IPS-18c (cell line): Measurements from ENCODE around the gene EXOC6.

Source experiments
- H3K4me3 ChIP-seq: 2 replicates; pipeline ENCODE4 v1.7.0; 2013; ENCODE audit warnings: low read depth, mild to moderate bottlenecking, low read length, moderate library complexity; ENCODE audit not compliant: insufficient read depth
- H3K9me3 ChIP-seq: one replicate; pipeline ENCODE4 v1.6.1; 2013; ENCODE audit warnings: mild to moderate bottlenecking, low read length, moderate library complexity; ENCODE audit not compliant: control insufficient read depth, insufficient read depth

Gene EXOC6

GRCh38 chr10:93026072-93026471 lies 177.8 kb downstream of the EXOC6 start:
- Histone ChIP-seq H3K9me3 (no peaks in the 10 kb centered on the region), H3K4me3 (no peak overlapping the region)

DNA sequence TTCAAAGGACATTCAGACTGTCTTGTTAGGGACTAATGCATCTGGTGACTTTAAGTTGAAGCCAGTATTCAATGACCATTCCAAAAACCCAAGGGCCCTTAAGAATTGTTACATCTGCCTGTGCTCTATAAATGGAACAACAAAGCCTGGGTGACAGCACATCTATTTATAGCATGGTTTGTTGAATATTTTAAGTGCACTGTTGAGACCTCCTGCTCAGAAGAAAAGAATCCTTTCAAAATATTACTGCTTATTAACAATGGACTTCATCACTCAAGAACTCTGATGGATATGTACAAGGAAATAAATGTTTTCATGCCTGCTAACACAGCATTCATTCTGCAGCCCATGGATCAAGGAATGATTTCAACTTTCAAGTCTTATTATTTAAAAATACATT lies 179.2 kb downstream of the EXOC6 start:
- no peaks in the 10 kb centered on the region for H3K9me3 ChIP-seq
- no peak overlapping the region for H3K4me3 ChIP-seq

DNA sequence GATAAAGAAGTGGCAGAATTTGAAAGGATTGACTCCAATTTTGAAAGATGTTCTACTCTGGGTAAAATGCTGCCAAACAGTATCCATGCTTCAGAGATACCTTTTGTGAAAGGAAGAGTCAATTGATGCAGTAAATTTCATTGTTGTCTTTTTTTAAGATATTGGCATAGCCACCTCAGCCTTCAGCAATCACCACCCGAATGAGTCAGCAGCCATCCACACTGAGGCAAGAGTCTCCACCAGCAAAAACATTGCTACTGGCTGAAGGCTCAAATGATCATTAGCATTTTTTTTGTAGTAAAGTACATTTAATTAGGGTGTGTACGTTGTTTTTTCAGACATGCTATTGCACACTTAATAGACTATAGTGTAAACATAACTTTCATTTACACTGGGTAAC lies 180.6 kb downstream of the EXOC6 start:
- Histone ChIP-seq H3K9me3 (no peaks in the 10 kb centered on the region), H3K4me3 (no peak overlapping the region)

DNA sequence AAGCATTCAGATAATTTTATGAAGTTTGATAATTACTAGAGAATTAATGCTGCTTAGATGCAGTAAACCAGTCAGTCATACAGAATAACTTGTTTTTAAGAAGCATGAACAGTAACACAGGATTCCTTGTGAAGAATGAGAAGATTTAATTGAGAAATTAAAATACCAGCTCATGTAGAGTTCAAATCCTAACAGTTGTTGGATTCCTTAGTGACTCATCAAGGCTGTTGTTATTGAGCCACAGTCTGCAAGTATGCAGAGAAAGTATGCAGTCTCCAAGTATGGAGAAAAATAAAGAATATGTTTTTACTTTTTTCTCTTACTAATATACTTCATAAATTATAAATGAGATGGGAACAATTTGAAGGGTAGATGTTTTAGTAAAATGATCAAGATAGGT lies 182.1 kb downstream of the EXOC6 start:
- Histone ChIP-seq H3K4me3 (no peak overlapping the region), H3K9me3 (no peaks in the 10 kb centered on the region)

DNA sequence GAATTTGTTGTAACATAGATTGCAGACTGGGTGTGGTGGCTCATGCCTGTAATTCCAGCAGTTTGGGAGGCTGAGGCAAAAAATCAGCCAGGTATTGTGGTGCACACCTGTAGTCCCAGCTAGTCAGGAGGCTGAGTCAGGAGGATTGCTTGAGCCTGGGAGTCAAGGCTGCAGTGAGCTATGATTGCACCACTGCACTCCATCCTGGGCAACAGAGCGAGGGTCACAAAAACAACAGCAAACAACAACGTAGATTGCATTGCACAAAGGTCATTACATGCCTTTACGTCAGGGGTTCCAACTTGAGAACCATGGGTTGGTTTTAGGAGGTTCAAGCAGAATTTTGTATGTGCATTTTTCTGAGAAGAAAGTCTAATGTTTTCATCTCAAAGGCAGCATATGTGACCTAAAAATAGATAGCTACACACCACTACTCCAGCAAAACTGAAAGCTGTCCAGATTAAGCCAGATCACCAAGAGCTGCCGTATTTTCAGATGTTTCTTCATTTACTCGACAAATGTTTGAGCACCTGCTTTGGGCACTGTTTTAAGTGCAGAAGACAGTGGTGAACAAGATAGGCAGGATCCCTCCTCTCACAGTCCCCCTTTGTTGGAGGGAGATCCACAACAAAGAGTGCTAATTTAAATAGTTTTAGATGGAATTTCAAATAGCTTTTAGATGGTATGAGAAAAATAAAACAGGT lies 183.9 kb downstream of the EXOC6 start:
- Histone ChIP-seq H3K4me3 (no peak overlapping the region), H3K9me3 (no peaks in the 10 kb centered on the region)

DNA sequence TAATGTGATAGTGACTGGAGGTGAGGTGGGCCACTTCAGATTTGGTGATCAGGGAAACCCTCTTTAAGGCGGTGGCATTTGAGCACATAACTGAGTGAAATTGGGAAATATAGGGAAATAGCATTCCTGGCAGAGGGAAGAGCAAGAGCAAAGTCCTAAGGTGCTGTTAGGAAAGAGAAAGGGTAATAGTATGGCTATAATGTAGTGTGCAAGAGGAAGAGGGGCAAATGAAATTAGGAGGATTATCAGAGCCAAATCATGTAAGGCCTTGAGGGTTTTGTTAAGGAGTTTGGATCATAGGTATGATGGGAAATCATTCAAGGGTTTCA lies 184.5 kb downstream of the EXOC6 start:
- Histone ChIP-seq H3K4me3 (no peak overlapping the region), H3K9me3 (no peaks in the 10 kb centered on the region)

DNA sequence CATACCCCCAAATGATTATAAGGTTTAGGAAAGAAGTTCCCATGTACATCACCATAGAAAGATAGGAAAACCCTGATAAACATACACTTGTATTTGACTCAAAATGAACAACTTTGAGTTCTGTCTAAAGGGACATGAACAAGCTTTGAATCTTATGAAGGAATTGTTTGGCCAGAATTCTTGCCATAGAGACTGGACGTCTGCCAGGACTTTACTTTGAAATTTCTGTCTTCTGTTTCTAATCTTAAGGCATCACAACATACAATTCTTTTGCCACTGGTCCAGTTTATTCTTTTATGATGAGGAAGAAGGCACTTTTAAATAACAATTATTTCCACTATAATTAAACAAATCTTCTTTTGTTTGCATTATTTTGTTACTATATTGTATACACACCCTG lies 186.1 kb downstream of the EXOC6 start:
- H3K9me3 ChIP-seq, result no peaks in the 10 kb centered on the region
- H3K4me3 ChIP-seq, result no peak overlapping the region

DNA sequence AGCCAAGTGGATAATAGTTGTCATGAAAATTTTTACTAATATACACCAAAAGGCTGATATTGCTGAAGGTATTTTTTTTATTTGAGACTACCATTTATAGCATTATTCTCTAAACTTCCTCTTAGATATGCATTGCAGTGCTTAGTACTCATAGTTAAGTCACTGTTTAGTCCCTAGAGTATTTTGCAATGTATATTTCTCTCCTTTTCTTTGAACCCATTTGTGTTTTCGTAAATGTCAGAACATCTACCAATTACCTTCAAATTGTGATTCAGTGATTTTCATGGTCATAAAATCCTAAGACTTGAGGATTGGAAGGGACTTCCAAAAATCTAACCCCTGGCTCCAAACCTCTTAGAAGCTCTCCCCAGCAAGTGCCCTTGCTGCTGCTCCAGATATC lies 190.8 kb downstream of the EXOC6 start:
- no peak overlapping the region for H3K4me3 ChIP-seq
- H3K9me3 ChIP-seq, result no peaks in the 10 kb centered on the region

DNA sequence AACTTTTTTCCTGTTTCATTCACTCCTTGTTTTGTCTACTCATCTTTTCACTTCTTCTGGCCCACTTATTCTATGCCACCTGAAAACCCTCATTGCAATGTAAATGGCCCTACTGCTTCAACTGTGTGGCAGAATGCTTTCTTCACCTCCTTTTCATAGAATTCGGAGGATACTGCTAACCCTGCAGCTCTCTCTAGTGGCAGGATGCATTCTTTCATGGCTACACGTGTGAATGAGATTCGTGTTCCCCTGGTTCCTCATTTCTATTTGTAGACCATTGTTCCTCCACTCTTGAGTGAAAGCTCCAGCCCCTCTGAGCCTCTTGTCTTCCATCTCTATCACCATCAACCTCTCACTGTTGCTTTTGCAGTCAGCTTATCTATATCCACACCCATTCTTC lies 191.4 kb downstream of the EXOC6 start:
- no peaks in the 10 kb centered on the region for H3K9me3 ChIP-seq
- no peak overlapping the region for H3K4me3 ChIP-seq

DNA sequence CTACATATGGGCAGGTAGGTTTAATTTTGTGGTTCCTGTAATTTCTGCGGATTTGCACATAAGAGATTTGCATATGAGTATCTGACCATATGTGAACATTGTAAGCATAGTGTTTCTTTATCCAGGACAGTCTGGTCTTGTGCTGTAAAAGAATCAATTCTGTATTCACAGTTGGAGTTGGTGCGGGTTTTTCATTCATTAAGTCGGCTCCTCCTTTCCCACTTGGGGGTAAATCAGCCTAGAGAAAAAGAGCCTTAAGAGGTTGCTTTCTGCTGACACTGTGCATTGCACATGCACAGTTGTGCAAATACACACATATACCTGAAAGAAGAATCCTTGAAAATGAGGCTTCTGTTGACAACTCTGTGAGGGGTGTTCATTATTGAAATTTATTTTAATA lies 206.2 kb downstream of the EXOC6 start:
- Histone ChIP-seq H3K4me3 (no peak overlapping the region), H3K9me3 (no peaks in the 10 kb centered on the region)

- H3K9me3 ChIP-seq, result no peaks in the 10 kb centered on the region
- no peak overlapping the region for H3K4me3 ChIP-seq
Observed at GRCh38 chr10:93058139-93058538, 209.8 kb downstream of the EXOC6 start.

GRCh38 chr10:93059975-93060886 lies 211.9 kb downstream of the EXOC6 start, which contains the start of gene CYP26C1:
TSS of gene CYP26C1 (plus strand) at chr10:93060798. CDS start at chr10:93061264, 466 bp downstream.
- no peaks in the 10 kb centered on the region for H3K9me3 ChIP-seq
- H3K4me3 ChIP-seq, result peak within 1 kb of the TSS; percentile 44

DNA sequence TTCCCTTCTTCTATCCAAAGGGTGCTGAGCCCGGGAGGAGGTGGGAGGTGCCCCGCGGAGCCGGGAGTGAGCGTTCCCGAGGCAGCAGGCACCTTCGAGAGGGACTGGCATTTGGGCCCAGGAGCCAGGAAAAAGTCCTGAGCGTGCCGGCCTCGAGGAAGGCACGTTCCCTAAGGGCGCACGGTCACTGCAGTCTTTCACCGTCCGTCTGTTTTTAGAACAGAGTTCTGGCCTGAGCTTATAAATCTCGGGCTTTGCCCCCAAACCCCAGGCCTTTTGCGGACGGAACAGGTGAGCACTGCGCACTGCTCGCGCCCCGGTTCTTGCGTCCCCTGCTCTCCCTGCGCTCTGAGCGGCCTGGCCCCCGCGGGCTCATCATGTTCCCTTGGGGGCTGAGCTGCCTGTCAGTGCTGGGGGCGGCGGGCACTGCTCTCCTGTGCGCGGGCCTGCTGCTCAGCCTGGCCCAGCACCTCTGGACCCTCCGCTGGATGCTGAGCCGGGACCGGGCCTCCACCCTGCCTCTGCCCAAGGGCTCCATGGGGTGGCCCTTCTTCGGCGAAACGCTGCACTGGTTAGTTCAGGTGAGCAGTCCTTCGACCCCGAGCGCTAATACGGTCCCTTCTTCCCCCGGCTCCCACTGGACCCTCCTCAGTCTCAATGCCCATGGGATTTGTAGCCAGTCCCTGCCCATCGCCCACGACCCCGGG lies 212.7 kb downstream of the EXOC6 start:
- Histone ChIP-seq H3K4me3 (peak overlapping the region; percentile 44), H3K9me3 (no peaks in the 10 kb centered on the region)

DNA sequence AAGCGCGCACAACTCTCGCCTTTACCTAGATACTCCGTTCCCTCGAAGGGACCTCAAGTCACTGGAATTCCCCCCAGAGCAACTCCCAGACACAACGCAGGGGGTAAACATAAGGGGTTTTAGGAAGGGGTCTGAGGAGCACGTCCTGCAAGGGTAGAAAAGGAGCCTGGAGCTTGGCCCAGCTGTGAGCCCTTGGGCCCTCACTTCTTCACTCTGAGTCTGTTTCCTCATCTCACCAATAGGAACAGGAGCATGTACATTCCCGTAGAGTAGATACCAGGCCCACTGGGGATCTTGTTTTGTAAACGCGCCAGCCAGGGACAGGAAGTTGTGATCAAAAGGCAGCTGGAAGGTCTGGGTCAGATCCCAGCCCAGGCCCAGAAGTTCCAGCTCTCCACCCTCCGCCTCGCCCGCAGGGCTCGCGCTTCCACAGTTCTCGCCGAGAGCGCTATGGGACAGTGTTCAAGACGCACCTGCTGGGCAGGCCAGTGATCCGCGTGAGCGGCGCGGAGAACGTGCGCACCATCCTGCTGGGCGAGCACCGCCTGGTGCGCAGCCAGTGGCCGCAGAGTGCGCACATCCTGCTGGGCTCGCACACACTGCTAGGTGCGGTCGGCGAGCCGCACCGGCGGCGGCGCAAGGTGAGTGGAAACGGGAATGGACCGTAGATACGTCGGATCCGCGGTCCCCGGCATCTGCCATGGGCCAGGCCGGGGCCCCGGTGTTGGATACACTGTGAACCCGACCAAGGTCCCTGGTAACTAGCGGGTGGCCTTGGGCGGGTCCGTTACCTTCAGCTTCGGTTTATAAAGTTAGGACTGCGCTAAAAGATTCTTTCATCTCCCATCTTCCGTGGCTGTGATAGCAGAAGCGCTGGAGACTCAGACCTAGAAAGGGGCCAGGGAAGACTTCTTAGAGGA lies 213.5 kb downstream of the EXOC6 start:
- H3K9me3 ChIP-seq, result no peaks in the 10 kb centered on the region
- H3K4me3 ChIP-seq, result peak overlapping the region; percentile 21; the same call in 1 of the 2 replicates

DNA sequence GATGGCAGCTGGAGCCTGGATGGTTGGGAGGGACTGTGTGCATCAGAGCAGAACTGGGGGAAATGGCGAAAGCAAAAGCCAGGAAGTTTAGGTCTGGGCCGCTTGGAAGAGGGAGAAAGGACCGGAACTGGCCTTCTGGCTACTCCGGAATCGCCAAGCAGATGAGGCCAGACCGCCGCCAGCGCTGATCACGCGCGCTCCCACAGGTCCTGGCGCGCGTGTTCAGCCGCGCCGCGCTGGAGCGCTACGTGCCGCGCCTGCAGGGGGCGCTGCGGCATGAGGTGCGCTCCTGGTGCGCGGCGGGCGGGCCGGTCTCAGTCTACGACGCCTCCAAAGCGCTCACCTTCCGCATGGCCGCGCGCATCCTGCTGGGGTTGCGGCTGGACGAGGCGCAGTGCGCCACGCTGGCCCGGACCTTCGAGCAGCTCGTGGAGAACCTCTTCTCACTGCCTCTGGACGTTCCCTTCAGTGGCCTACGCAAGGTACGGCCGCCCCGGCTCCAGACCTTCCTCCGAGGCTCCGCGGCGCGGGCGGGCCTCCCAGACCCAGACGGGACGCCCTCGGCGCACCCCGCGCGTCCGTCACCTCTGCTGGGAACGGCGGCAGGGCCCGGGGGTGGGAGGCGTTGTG lies 214.3 kb downstream of the EXOC6 start:
- H3K4me3 ChIP-seq, result peak overlapping the region; percentile 30; the same call in 1 of the 2 replicates
- no peaks in the 10 kb centered on the region for H3K9me3 ChIP-seq

DNA sequence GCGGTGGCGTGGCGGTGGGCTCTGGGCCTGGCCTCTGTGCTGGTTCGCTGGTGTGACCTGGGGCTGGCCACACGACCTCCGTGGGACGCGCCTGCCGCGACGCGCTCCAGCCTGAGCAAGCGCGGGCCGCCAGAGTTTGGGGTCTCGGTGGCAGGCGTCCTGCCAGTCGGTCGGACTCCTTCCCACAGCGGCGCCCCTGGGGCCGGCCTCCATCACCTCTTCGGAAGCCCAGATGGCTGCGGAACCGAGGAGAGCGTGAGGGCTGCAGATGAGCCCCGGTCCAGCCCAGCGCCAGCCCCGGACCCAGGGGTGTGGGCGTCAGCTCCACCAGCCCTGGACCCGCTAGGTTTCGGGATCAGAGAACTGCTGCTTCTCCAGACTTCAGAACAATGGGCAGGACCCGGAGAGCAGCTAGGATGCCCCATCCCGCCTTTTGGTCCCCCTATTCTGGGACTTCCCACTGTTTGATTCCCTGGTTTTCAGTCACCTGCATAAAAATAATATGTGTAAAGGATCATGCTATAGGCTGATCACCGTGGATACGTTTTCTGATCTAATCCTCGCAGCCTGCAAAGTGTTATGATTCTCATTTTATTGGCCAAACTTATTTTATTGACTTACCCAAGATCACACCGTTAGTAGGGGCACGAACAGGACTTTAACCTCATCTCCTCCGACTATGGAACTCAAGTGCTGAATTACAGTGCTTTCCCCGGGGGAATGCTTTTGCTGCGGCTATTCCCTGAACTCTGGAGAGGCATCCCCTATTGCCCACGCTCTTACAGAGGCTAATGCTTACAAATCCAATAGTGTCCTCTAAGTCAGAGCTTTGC lies 215.0 kb downstream of the EXOC6 start:
- peak overlapping the region; percentile 30; the same call in 1 of the 2 replicates for H3K4me3 ChIP-seq
- no peaks in the 10 kb centered on the region for H3K9me3 ChIP-seq
